ENCODE results near the gene IFT88. TPM values are rescaled to one million over a fixed set of nuclear protein-coding genes. Genes with fewer than 3 reads are reported as not detected.

The IFT88 gene
- total RNA-seq, 1 experiment from 2014 or later, result 10.8 TPM

GRCh38 chr13:20571676-20572075, 4.7 kb downstream of the IFT88 start:
- H4K20me1 ChIP-seq (ENCODE audit: insufficient read depth, low read depth, low read length), result no peaks in the 10 kb centered on the region
- H3K4me1 ChIP-seq (ENCODE audit: low read length), result peaks cover 9% of the 10 kb centered on the region
- DNase-seq, result no peak
- H3K79me2 ChIP-seq (ENCODE audit: low read length), result peaks cover 27% of the 10 kb centered on the region
- H3K4me3 ChIP-seq (ENCODE audit: low read length), result no peak overlapping the region
- no peaks in the 10 kb centered on the region for H3K9me3 ChIP-seq (ENCODE audit: low read length)
- no peaks in the 10 kb centered on the region for H3K9me2 ChIP-seq (replicated peaks; ENCODE audit: insufficient read depth, low read length)
- no peak overlapping the region for H3K27ac ChIP-seq (ENCODE audit: low read length)
- H3K9ac ChIP-seq (ENCODE audit: low read length), result no peak overlapping the region
- peaks cover 16% of the 10 kb centered on the region for H3K36me3 ChIP-seq (ENCODE audit: insufficient read depth, low read length)
- H3K27me3 ChIP-seq (ENCODE audit: low read length), result no peaks in the 10 kb centered on the region
- no peak overlapping the region for H3K4me2 ChIP-seq (ENCODE audit: low read depth, low read length, poor library complexity, severe bottlenecking)
- no peak overlapping the region for H2AFZ ChIP-seq (ENCODE audit: low read length)

- Histone ChIP-seq H2AFZ (ENCODE audit: low read length) (no peak overlapping the region), H3K4me2 (ENCODE audit: low read depth, low read length, poor library complexity, severe bottlenecking) (no peak overlapping the region), H4K20me1 (ENCODE audit: insufficient read depth, low read depth, low read length) (no peaks in the 10 kb centered on the region), H3K27me3 (ENCODE audit: low read length) (no peaks in the 10 kb centered on the region), H3K4me1 (ENCODE audit: low read length) (peaks cover 2% of the 10 kb centered on the region), H3K79me2 (ENCODE audit: low read length) (peaks cover 17% of the 10 kb centered on the region), H3K27ac (ENCODE audit: low read length) (no peak overlapping the region), H3K9me3 (ENCODE audit: low read length) (no peaks in the 10 kb centered on the region; the same call in 1 of the 2 replicates), H3K36me3 (ENCODE audit: insufficient read depth, low read length) (peaks cover 18% of the 10 kb centered on the region), H3K4me3 (ENCODE audit: low read length) (no peak overlapping the region), H3K9ac (ENCODE audit: low read length) (no peak overlapping the region), H3K9me2 (replicated peaks; ENCODE audit: insufficient read depth, low read length) (no peaks in the 10 kb centered on the region)
- no peak for DNase-seq
Measured at GRCh38 chr13:20573186-20573585, 6.2 kb downstream of the IFT88 start.

- H2AFZ ChIP-seq (ENCODE audit: low read length), result no peak overlapping the region
- H3K79me2 ChIP-seq (ENCODE audit: low read length), result peaks cover 14% of the 10 kb centered on the region
- no peaks in the 10 kb centered on the region for H3K9me2 ChIP-seq (replicated peaks; ENCODE audit: insufficient read depth, low read length)
- H3K36me3 ChIP-seq (ENCODE audit: insufficient read depth, low read length), result peaks cover 18% of the 10 kb centered on the region
- H3K27ac ChIP-seq (ENCODE audit: low read length), result no peak overlapping the region
- no peak for DNase-seq
- no peak overlapping the region for H3K4me2 ChIP-seq (ENCODE audit: low read depth, low read length, poor library complexity, severe bottlenecking)
- H3K9ac ChIP-seq (ENCODE audit: low read length), result no peak overlapping the region
- H3K9me3 ChIP-seq (ENCODE audit: low read length), result no peaks in the 10 kb centered on the region; the same call in 1 of the 2 replicates
- H4K20me1 ChIP-seq (ENCODE audit: insufficient read depth, low read depth, low read length), result no peaks in the 10 kb centered on the region
- H3K4me3 ChIP-seq (ENCODE audit: low read length), result no peak overlapping the region
- H3K4me1 ChIP-seq (ENCODE audit: low read length), result no peaks in the 10 kb centered on the region
- H3K27me3 ChIP-seq (ENCODE audit: low read length), result no peaks in the 10 kb centered on the region
Measured at GRCh38 chr13:20573636-20574035, 6.7 kb downstream of the IFT88 start.

GRCh38 chr13:20579191-20579590, 12.2 kb downstream of the IFT88 start:
- H3K4me2 ChIP-seq (ENCODE audit: low read depth, low read length, poor library complexity, severe bottlenecking), result no peak overlapping the region
- no peaks in the 10 kb centered on the region for H4K20me1 ChIP-seq (ENCODE audit: insufficient read depth, low read depth, low read length)
- H3K9me2 ChIP-seq (replicated peaks; ENCODE audit: insufficient read depth, low read length), result no peaks in the 10 kb centered on the region
- H3K9ac ChIP-seq (ENCODE audit: low read length), result no peak overlapping the region
- no peaks in the 10 kb centered on the region for H3K4me1 ChIP-seq (ENCODE audit: low read length)
- DNase-seq, result no peak
- no peak overlapping the region for H3K4me3 ChIP-seq (ENCODE audit: low read length)
- no peak overlapping the region for H2AFZ ChIP-seq (ENCODE audit: low read length)
- H3K27ac ChIP-seq (ENCODE audit: low read length), result no peak overlapping the region
- no peaks in the 10 kb centered on the region for H3K27me3 ChIP-seq (ENCODE audit: low read length)
- H3K36me3 ChIP-seq (ENCODE audit: insufficient read depth, low read length), result peaks cover 34% of the 10 kb centered on the region
- H3K9me3 ChIP-seq (ENCODE audit: low read length), result no peaks in the 10 kb centered on the region; the same call in 1 of the 2 replicates
- peaks cover 4% of the 10 kb centered on the region; the same call in 1 of the 2 replicates for H3K79me2 ChIP-seq (ENCODE audit: low read length)

GRCh38 chr13:20580257-20580656, 13.3 kb downstream of the IFT88 start:
- H3K9me2 ChIP-seq (replicated peaks; ENCODE audit: insufficient read depth, low read length), result no peaks in the 10 kb centered on the region
- no peak overlapping the region for H2AFZ ChIP-seq (ENCODE audit: low read length)
- H3K27me3 ChIP-seq (ENCODE audit: low read length), result no peaks in the 10 kb centered on the region
- H3K36me3 ChIP-seq (ENCODE audit: insufficient read depth, low read length), result peaks cover 40% of the 10 kb centered on the region
- no peak overlapping the region for H3K4me2 ChIP-seq (ENCODE audit: low read depth, low read length, poor library complexity, severe bottlenecking)
- H3K4me1 ChIP-seq (ENCODE audit: low read length), result no peaks in the 10 kb centered on the region
- H3K4me3 ChIP-seq (ENCODE audit: low read length), result no peak overlapping the region
- no peak for DNase-seq
- no peaks in the 10 kb centered on the region; the same call in 1 of the 2 replicates for H3K9me3 ChIP-seq (ENCODE audit: low read length)
- no peak overlapping the region for H3K27ac ChIP-seq (ENCODE audit: low read length)
- peaks cover 2% of the 10 kb centered on the region; the same call in 1 of the 2 replicates for H3K79me2 ChIP-seq (ENCODE audit: low read length)
- no peaks in the 10 kb centered on the region for H4K20me1 ChIP-seq (ENCODE audit: insufficient read depth, low read depth, low read length)
- no peak overlapping the region for H3K9ac ChIP-seq (ENCODE audit: low read length)

DNA sequence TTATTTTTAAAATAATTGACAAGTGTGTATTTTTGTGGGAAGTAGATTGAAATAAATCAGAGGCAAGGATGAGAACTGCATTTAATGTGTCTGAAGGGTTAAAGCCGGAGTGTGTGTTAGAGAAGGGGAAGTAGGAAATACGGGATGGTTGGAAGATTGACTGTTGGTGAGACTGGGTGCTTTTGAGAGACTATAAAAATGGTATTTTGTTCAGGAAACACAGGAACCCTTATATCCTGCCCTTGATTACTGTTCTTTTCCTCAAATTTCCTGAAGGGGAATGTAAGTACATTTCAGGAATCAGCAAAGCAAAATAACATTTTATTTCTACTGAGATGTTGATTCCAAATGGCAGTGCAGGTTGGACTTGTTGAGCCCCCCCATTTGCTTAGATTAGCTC, 15.1 kb downstream of the IFT88 start:
- H2AFZ ChIP-seq (ENCODE audit: low read length), result no peak overlapping the region
- H3K27ac ChIP-seq (ENCODE audit: low read length), result no peak overlapping the region
- no peaks in the 10 kb centered on the region; the same call in 1 of the 2 replicates for H3K9me3 ChIP-seq (ENCODE audit: low read length)
- no peaks in the 10 kb centered on the region for H3K27me3 ChIP-seq (ENCODE audit: low read length)
- no peaks in the 10 kb centered on the region for H3K4me1 ChIP-seq (ENCODE audit: low read length)
- DNase-seq, result no peak
- H3K79me2 ChIP-seq (ENCODE audit: low read length), result no peaks in the 10 kb centered on the region
- no peak overlapping the region for H3K4me2 ChIP-seq (ENCODE audit: low read depth, low read length, poor library complexity, severe bottlenecking)
- no peak overlapping the region for H3K9ac ChIP-seq (ENCODE audit: low read length)
- no peak overlapping the region for H3K4me3 ChIP-seq (ENCODE audit: low read length)
- H4K20me1 ChIP-seq (ENCODE audit: insufficient read depth, low read depth, low read length), result no peaks in the 10 kb centered on the region
- peaks cover 24% of the 10 kb centered on the region for H3K36me3 ChIP-seq (ENCODE audit: insufficient read depth, low read length)
- H3K9me2 ChIP-seq (replicated peaks; ENCODE audit: insufficient read depth, low read length), result no peaks in the 10 kb centered on the region

- no peaks in the 10 kb centered on the region for H3K79me2 ChIP-seq (ENCODE audit: low read length)
- H3K27ac ChIP-seq (ENCODE audit: low read length), result no peak overlapping the region
- no peak overlapping the region for H3K4me3 ChIP-seq (ENCODE audit: low read length)
- H3K9ac ChIP-seq (ENCODE audit: low read length), result no peak overlapping the region
- H3K4me2 ChIP-seq (ENCODE audit: low read depth, low read length, poor library complexity, severe bottlenecking), result no peak overlapping the region
- H3K9me3 ChIP-seq (ENCODE audit: low read length), result no peaks in the 10 kb centered on the region
- H3K27me3 ChIP-seq (ENCODE audit: low read length), result no peaks in the 10 kb centered on the region
- no peaks in the 10 kb centered on the region for H4K20me1 ChIP-seq (ENCODE audit: insufficient read depth, low read depth, low read length)
- H2AFZ ChIP-seq (ENCODE audit: low read length), result no peak overlapping the region
- no peaks in the 10 kb centered on the region for H3K9me2 ChIP-seq (replicated peaks; ENCODE audit: insufficient read depth, low read length)
- DNase-seq, result no peak
- H3K36me3 ChIP-seq (ENCODE audit: insufficient read depth, low read length), result peaks cover 24% of the 10 kb centered on the region
- H3K4me1 ChIP-seq (ENCODE audit: low read length), result no peaks in the 10 kb centered on the region
Measured at GRCh38 chr13:20583803-20584293, 16.9 kb downstream of the IFT88 start.

DNA sequence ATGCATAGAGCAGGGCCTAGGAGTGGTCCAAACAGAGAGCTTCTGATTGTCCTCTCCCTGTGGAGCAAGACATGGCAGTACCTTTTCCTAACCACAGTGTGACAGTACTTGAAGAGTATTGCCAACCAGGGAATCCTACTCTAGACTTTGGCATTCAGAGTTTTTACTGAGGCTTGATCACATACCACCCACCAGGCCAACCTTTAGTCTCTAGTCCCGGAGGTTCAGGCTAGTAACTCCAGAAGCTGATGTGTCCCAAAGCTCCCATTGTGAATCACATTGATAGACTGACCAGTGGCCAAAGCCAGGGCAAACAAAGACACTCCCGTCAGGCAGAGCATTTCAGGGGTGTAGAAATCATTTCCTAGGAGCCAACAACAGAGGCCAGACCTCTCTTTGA, 18.4 kb downstream of the IFT88 start:
- H3K36me3 ChIP-seq (ENCODE audit: insufficient read depth, low read length), result peaks cover 24% of the 10 kb centered on the region

More for the DNA sequence above, 18.4 kb downstream of the IFT88 start:
- no peak overlapping the region for H3K9ac ChIP-seq (ENCODE audit: low read length)
- no peaks in the 10 kb centered on the region for H3K4me1 ChIP-seq (ENCODE audit: low read length)
- no peaks in the 10 kb centered on the region for H3K9me2 ChIP-seq (replicated peaks; ENCODE audit: insufficient read depth, low read length)
- no peak overlapping the region for H3K27ac ChIP-seq (ENCODE audit: low read length)
- H3K79me2 ChIP-seq (ENCODE audit: low read length), result no peaks in the 10 kb centered on the region
- no peaks in the 10 kb centered on the region for H4K20me1 ChIP-seq (ENCODE audit: insufficient read depth, low read depth, low read length)
- no peak overlapping the region for H3K4me2 ChIP-seq (ENCODE audit: low read depth, low read length, poor library complexity, severe bottlenecking)
- H3K4me3 ChIP-seq (ENCODE audit: low read length), result no peak overlapping the region
- no peak overlapping the region for H2AFZ ChIP-seq (ENCODE audit: low read length)
- H3K9me3 ChIP-seq (ENCODE audit: low read length), result no peaks in the 10 kb centered on the region
- H3K27me3 ChIP-seq (ENCODE audit: low read length), result no peaks in the 10 kb centered on the region
- no peak for DNase-seq

All from Karpas-422 (cell line).